NCI-H524 treated with DMSO at 0.1 percent for 48 hours (cell line): Measurements from ENCODE around the gene SLC8B1.

Source experiments
- DNase-seq: peaks from one replicate; lab custom pipeline; 2025; lab: John Stamatoyannopoulos, UW

SLC8B1 gene

GRCh38 chr12:113322343-113322742 lies 12.6 kb downstream of the SLC8B1 start:
- no peak for DNase-seq

GRCh38 chr12:113320401-113320800 lies 14.5 kb downstream of the SLC8B1 start:
- no peak for DNase-seq

GRCh38 chr12:113318900-113319628 lies 15.8 kb downstream of the SLC8B1 start:
- DNase-seq: no peak

- DNase-seq: no peak
Observed at GRCh38 chr12:113318046-113318656, 16.8 kb downstream of the SLC8B1 start.

GRCh38 chr12:113317122-113317521 lies 17.8 kb downstream of the SLC8B1 start:
- no peak for DNase-seq

- DNase-seq: no peak
Observed at GRCh38 chr12:113316155-113316554, 18.8 kb downstream of the SLC8B1 start.

- DNase-seq: no peak
Observed at GRCh38 chr12:113315358-113315757, 19.6 kb downstream of the SLC8B1 start.

- DNase-seq: no peak
Observed at GRCh38 chr12:113314121-113314529, 20.8 kb downstream of the SLC8B1 start.

DNA sequence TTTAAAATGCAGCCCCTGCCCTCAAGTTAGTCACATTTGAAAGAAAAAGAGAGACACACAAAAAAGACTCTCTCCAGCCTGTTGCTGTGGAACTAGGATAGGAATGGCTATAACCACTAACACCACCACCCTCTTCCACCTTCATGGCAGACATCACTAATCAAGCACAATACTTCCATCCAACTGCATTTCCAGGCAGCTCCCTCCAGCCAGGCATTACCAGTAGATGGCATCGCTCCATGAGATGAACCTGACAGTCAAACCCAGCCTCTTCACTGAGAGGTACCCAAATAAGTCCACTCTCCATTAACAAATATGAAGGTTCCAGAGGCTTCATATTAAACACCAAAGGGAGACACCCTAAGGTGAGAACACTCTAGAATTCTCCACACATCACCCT lies 24.4 kb downstream of the SLC8B1 start:
- no peak for DNase-seq

- no peak for DNase-seq
Observed at GRCh38 chr12:113306382-113306781, 28.5 kb downstream of the SLC8B1 start.

- no peak for DNase-seq
Observed at GRCh38 chr12:113305281-113305856, 29.5 kb downstream of the SLC8B1 start.

DNA sequence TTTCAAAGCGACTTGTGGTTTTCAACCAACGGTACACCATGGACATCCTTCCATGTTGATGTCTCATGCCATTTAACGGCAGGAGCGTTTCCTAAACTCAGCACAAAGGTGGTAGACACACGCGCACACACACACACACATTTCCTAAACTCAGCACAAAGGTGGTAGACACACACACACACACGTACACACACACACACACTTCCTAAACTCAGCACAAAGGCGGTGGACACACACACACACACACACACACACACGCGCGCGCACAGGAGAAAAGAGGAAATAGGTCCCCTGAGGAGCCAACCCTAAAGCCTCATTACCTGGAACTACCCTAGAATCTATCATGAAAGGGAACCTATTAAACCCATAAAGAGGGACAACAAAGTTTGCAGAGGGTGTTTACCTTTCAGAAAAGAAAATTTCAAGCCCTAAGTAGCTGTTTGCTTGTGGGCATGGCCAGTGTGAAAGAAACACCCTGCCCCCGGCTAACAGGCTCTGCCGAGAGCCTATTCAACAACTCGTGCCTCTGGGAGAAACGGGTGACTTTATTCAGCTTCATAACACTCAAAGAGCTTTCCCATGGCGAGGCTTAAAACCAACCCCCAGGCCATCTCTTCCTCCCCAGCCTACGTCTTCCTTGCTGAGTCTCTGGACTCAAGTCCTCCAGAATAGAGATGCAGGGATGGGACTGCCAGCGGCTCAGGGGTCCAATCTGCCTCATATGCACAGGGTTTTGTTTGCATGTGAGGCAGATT lies 31.8 kb downstream of the SLC8B1 start:
- DNase-seq: no peak

DNA sequence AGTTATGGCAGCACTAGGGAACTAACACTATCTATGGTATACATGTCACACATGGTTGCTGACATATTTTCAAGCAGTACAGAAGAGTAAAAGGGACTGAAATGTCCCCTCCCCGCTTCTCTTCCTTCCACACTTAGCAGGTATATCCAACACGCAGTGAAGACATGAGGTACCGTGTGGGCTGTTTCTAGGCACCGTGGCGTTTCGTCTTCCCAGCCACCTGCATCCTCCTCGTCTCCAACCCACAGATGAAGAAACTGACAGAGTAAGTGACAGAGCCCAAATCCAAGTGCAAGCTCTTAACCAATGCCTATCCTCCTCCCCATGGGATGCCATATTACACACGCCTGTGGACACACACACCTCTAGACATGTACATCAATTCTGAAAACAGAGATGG lies 32.4 kb downstream of the SLC8B1 start:
- no peak for DNase-seq

- no peak for DNase-seq
Observed at GRCh38 chr12:113301811-113302210, 33.1 kb downstream of the SLC8B1 start.

DNA sequence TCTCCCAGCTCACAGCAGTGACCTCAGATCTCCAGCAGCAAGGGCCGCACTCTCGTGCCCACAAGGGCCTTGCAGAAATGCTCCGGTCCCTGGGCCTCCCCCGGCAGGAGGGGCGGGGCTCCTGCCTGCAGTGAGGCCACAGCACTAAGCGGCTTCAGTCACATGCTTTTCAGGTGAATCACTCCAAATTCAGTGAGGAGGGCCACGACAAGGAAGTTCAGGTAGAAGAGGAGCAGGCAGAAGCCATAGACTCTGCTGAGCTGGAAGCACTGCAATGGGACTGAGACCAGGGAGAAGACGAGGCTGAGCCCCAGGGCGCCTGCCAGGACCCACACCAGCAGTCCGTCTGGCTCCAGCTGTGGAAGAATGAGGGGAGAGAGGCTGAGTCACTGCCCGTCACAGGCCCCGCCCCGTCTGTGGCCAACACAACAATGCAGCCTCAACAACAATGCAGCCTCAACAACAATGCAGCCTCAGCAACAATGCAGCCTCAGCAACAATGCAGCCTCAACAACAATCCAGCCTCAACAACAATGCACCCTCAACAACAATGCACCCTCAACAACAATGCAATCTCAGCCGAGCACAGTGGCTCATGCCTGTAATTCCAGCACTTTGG lies 35.2 kb downstream of the SLC8B1 start:
- DNase-seq: no peak

DNA sequence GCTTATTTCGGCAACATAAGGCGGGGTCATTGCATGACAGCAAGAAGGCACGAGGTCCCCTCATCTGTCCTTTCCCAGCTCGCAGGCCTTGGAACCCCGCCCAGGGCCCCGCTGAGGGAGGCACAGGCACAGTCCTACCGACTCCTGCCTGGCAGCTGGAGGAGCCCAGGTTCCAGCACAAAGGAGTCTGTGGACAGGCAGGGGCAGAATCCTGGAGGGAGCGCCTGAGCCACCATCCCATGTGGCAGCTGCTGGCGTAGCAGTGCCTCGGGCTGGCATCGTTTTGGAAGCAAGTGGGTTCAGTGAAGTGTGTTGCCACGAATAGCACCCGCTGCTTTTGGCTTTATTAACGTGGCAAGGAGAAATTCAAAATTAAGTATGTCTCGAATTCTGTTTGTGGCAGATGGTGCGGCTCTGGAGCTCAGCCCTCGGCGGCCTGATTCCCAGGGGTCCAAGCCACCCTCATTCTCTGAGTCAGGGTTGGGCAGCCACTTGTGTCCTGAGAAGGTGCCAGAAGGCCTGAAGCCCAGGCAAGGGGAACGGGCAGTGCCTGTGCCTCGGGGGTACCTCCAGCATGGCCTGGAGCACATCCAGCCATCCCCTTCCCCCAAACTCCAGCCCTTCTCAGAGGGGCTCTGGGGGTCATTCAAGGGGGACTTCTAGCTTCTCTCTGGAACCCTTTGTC lies 35.9 kb downstream of the SLC8B1 start:
- DNase-seq: peak; percentile 27

- DNase-seq: no peak
Observed at GRCh38 chr12:113298472-113298817, 36.5 kb downstream of the SLC8B1 start.

GRCh38 chr12:113297621-113298471 lies 37.1 kb downstream of the SLC8B1 start:
- DNase-seq: no peak

DNA sequence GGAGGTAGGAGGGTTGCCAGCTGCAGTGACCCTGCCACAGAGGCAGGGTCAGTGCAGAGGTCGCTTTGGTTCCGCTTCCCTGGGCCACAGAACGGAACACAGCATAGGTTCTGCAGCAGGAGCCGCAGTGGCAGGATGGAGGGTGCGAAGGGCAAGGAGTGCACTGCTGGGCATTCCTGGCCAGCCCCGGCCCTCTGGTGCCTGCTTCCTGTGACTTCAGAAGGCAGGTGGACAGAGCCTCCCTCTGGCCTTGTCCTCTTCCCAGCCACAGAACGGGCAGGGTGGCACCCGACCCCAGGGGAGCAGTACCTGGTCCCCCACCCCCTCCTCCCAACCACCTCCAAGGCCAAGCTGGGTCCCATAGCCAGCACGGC lies 37.7 kb downstream of the SLC8B1 start:
- DNase-seq: no peak

GRCh38 chr12:113296557-113297213 lies 38.2 kb downstream of the SLC8B1 start:
- no peak for DNase-seq
